Activated naive CD4-positive, alpha-beta T cell treated with anti-CD3 and anti-CD28 coated beads, Interleukin-2, amount 50 U/mL, for 16 hours (primary cell): ENCODE measurements around the gene PLAGL2.
A peak's percentile ranks its signal among the peaks of the same experiment; 100 is the strongest.
"Not testable (repeated sequence)": the region's sequence is repeated elsewhere in the genome, so short reads cannot be mapped to it uniquely, and the experiment has no call there.

Source experiments
- DNase-seq: peaks from one replicate; pipeline ENCODE4 v3.0.0-alpha.2; 2020

PLAGL2 gene

GRCh38 chr20:32179515-32179914 lies 28.0 kb downstream of the PLAGL2 start:
- DNase-seq, result no peak

- DNase-seq, result not testable (repeated sequence)
Measured at GRCh38 chr20:32177696-32178095, 29.8 kb downstream of the PLAGL2 start.

- no peak for DNase-seq
Measured at GRCh38 chr20:32168184-32168910, 39.2 kb downstream of the PLAGL2 start.

DNA sequence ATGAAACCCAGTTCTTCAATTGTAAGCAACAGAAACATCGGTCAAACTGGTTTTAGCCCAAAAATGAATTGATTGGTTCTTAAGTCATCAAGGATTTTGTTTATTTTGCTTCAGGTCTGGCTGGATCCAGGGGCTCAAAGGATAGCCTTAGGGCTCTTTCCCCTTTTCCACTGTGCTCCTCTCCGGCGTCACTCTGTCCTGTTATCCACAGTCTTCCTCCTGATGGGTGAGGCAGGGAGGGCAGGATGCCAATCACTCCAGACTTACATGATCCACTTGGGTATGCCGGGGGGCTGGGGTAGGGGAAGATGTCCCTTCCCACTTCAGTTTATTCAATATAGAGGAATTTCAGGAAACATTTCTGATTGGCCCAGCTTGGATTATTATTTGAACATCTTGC lies 40.0 kb downstream of the PLAGL2 start:
- DNase-seq, result no peak

DNA sequence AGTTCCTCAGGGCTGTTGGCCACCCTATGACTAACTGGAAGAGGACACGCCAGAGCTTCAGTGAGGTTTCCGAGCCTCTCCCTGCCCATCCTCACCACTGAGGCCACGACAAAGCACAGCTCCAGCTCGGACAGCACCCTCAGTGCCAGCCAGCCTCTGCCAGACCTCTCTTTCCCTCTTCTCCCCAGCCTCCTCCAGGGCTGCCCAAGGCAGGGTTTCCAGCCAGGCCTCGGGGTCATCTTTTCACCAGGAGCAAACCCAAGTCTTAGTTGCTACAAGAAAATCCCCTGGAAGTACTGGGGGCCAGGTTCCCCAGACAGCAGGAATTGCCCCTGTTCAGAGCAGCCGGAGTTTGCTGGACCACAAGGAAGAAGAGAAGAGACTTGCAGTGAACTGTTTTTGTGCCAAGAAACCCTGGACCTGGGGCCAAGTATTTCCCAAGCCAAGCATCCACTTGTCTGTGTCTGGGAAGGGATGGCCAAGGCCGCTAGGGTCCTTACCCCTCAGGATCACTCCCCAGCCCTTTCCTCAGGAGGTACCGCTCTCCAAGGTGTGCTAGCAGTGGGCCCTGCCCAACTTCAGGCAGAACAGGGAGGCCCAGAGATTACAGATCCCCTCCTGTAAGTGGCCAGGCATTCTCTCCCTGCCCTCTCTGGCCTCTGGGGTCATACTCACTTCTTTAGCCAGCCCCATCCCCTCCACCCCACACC lies 41.6 kb downstream of the PLAGL2 start:
- no peak for DNase-seq

GRCh38 chr20:32164984-32165735 lies 42.4 kb downstream of the PLAGL2 start:
- DNase-seq, result no peak

GRCh38 chr20:32163951-32164350 lies 43.6 kb downstream of the PLAGL2 start:
- DNase-seq, result no peak

DNA sequence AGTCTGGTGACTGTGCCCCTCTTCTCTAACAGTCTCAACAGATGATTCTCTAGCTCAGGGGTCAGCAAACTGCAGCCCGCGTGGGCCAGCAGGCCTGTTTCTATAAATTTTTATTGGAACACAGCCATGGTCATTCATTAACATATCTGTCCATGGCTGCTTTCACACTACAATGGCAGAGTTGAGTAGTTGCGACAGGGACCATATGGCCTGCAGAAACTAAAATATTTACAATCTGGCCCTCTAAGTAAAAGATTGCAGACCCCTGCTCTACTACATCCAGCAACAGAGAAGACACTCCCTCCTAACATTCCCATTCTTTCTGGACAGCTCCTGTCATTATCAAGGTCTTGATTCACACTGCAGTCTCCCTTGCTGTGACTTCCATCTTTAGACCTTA lies 45.2 kb downstream of the PLAGL2 start:
- DNase-seq, result no peak

- DNase-seq, result no peak
Measured at GRCh38 chr20:32160341-32160740, 47.2 kb downstream of the PLAGL2 start.

- DNase-seq, result no peak
Measured at GRCh38 chr20:32159766-32160221, 47.7 kb downstream of the PLAGL2 start.

DNA sequence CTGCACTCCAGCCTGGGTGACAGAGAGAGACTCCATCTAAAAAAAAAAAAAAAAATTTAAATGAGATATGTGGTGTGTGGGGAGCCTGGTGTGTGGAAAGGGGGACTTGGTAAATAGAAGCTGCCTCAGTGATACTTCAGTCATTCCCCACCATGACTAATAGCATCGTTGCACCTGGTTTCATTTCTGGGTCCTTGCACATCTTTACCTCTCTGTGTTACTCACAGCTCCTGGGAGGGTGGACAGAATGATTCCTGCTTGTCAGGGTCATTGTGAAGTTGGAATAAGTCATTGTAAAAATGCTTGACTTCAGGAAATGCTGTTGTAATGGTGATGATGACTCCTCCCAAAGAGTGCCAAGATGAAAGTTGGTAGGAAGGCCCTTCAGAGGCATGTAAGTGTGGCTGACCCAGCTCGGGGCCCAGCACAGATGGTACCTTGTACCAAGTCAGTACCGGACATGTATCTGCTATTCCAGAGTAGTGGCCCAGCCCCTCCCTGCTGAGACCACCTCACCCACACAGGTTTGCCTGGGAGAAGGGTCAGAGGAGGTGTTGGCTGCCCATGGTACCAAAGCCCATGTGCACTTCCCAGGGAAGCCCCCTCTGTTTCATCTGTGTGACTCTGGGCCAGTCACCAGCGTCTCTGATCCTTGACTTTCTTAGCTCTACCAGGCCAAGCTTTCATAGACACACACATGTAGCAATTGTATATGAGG lies 48.4 kb downstream of the PLAGL2 start:
- DNase-seq, result no peak

- DNase-seq, result no peak
Measured at GRCh38 chr20:32158351-32158750, 49.2 kb downstream of the PLAGL2 start.

- DNase-seq, result no peak
Measured at GRCh38 chr20:32157611-32158010, 49.9 kb downstream of the PLAGL2 start.

GRCh38 chr20:32155017-32155981 lies 52.2 kb downstream of the PLAGL2 start:
- DNase-seq, result peak; percentile 38

DNA sequence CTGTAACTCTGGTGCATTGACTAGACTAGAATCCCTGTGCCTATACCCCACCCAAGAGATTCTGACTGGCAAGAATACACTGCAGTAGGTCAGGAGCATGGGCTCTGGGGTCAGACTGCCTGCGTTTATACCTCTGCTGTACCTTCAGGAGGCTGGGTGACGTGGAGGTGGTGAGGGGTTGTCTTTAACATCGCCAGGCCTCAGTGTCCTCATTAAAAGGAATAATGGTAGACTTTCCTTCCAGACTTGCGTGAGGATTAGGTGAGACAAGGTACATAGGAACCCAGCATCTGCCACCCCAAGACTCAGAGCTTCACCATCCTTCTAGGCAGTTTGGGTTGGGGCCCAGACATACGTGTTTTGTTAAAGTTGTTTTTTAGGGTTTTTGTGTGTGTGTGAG lies 53.8 kb downstream of the PLAGL2 start:
- no peak for DNase-seq

DNA sequence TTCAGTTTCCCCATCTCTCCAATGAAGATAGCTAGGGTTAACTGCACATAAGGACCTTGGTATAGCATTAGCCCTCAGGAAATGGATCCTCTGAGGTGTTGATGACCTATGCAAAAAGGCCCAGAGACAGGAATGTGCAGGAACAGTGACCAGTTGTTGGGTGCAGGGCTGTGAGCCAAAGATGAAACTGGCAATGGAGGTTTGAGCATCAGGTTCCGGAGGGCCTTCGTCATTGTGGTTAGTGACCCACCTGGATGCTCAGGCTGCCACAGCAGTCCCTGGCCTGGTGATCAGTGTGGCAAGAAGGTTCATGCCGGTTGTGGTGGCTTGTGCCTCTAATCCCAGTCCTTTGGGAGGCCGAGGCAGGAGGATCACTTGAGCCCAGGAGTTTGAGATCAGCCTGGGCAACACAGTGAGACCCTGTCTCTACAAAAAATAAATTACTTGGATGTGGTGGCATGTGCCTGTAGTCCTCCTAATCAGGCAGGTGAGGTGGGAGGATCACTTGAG lies 54.3 kb downstream of the PLAGL2 start:
- no peak for DNase-seq

DNA sequence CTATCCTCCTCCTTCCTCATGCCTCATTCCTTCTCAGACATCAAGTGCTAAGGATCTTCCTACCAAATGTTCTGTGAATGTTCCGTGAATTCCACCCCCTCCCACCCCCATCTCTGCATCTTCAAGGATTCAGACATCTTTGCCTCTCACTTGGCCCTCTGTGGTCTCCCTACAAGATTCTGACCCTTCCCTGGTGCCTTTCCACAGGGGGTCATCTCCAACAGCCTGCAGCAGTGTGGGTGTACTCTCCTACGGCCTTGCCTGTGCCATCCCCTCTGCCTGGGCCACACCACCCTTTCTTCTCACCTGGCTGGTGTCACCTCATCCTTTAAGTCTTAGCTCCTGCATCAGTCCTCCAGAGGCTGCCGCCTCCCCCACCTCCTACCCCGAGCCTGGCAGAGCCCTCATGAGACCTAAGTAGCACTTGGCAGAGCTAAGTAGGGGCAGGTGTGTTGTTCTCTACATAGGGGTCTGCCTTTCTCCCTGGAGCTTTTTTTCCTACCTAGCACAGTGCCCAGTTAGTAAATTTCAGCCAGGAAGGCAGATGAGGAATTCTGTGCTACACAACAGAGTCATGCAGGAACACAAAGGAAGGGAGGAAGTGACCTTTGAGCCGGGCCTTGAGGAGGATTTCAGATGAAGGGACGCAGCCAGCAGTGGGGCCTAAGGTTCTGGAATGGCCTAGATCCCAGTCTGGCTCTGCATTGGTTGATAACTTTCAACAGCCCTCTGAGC lies 55.0 kb downstream of the PLAGL2 start:
- no peak for DNase-seq

- no peak for DNase-seq
Measured at GRCh38 chr20:32150291-32150848, 57.2 kb downstream of the PLAGL2 start.

DNA sequence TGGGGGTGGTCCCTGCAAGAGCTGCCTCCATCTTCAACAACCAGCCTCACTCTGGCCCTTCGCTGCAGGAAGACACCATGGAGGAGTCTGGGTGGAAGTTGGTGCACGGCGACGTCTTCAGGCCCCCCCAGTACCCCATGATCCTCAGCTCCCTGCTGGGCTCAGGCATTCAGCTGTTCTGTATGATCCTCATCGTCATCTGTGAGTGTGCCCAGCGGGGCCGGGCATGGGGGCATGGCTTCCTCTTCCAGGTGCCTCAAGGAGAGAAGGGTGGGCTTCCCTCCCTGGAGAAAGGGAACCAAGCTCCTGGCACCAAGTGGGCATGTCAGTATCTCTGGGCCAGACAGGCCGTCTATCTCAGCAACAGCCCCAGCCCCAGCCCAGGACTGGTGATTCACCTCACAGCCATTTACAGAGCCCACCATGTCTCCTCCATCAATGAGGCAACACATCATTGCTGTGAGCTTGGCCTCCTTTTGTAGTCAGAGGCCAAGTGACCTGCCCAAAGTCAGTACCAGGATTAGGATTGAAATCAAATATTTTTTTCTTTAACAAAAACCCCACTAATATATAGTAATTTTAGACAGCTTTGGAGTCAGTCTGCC lies 57.9 kb downstream of the PLAGL2 start:
- no peak for DNase-seq
